PC-3 (cell line): ENCODE measurements around the gene CLDN22.

Experiments used
- CTCF ChIP-seq: fragments of 300-600 bp; sonication (generic); conservative IDR thresholded peaks from 2 replicates; pipeline ENCODE4 v1.5.1; 2017; ENCODE audit warnings: antibody characterized with exemption, low read depth, mild to moderate bottlenecking, low read length
- EZH2 ChIP-seq: fragments of 300-600 bp; sonication (generic); IDR thresholded peaks from one replicate; pipeline ENCODE4 v1.6.1; 2017; ENCODE audit warnings: antibody characterized with exemption, mild to moderate bottlenecking, low read length; ENCODE audit not compliant: unreplicated experiment

DNA sequence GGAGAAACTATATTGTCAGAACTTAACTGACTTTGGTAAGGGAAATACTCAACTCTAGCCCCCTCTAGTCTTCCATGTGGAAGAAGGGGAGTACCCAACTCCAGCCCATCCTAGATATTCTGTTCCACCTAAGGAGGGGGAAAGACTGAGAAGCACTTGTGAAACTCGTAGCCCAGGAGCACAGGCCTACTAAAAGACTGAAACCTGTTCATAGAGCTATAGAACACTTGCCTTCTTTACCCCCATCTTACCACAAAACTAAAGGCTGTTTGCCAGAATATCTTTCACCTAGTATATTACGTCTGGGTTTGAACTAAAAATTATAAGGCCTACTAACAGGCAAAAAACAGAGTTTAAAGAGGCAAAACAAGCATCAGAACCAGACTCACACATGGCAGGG is 15.5 kb downstream of the CLDN22 start:
- no peak for TF ChIP-seq CTCF
- no peak for TF ChIP-seq EZH2
